Esophagus (tissue), 2 donors: Measurements from ENCODE around the gene SPATA13. TPM values are rescaled to one million over a fixed set of nuclear protein-coding genes. Genes with fewer than 3 reads are reported as not detected.
A peak's percentile ranks its signal among the peaks of the same experiment; 100 is the strongest.

ENCODE experiments used
- H3K27ac ChIP-seq, 2 donors: one replicate each; pipeline ENCODE4 v1.5.1; 2013; ENCODE audit warnings: low read depth in 2 of 2, mild to moderate bottlenecking in 2 of 2, inconsistent platforms in 1 of 2, low read length in 1 of 2, moderate library complexity in 1 of 2
- H3K27me3 ChIP-seq, 2 donors: one replicate each; pipeline ENCODE4 v1.6.1; 2013; ENCODE audit warnings: low read length in 2 of 2, control low read depth in 1 of 2, mild to moderate bottlenecking in 1 of 2; ENCODE audit not compliant: insufficient read depth in 2 of 2, control insufficient read depth in 1 of 2
- H3K36me3 ChIP-seq, 2 donors: one replicate each; pipeline ENCODE4 v1.6.1; 2013; ENCODE audit warnings: low read length in 1 of 2; ENCODE audit not compliant: control insufficient read depth in 2 of 2, insufficient read depth in 2 of 2
- H3K4me1 ChIP-seq, 2 donors: one replicate each; pipeline ENCODE4 v1.6.1; 2013; ENCODE audit warnings: low read length in 1 of 2; ENCODE audit not compliant: control insufficient read depth in 2 of 2, insufficient read depth in 2 of 2
- H3K4me3 ChIP-seq, 2 donors: one replicate each; pipeline ENCODE4 v1.5.1; 2013; ENCODE audit warnings: low read length in 2 of 2, mild to moderate bottlenecking in 2 of 2, low read depth in 1 of 2, moderate library complexity in 1 of 2
- H3K9me3 ChIP-seq, 2 donors: one replicate each; pipeline ENCODE4 v1.6.1; 2013; ENCODE audit warnings: mild to moderate bottlenecking in 2 of 2, low read depth in 1 of 2, low read length in 1 of 2, moderate library complexity in 1 of 2; ENCODE audit not compliant: control insufficient read depth in 2 of 2, insufficient read depth in 1 of 2
- WGBS, 2 donors: extraction: QIAGEN DNeasy Blood & Tissue Kit; methylation state at CpG; one replicate each; pipeline ENCODE4 v1.1.7; 2013; 5-methylcytosine and 5-hydroxymethylcytosine counted together
- polyA plus RNA-seq, 2 donors: library from polyadenylated mRNA; stranded (reverse); fragments of 200-250 nt; gene quantifications; one replicate each; pipeline ENCODE4 v1.2.3, GENCODE V29; 2013
- donor health status: healthy with polysubstance abuse.
- donor health status: Bipolar disorder and iron deficiency.

SPATA13 gene
- polyA plus RNA-seq, 2 donors = 1.8 to 3.8 TPM

GRCh38 chr13:24264976-24265375, 104.5 kb downstream of the SPATA13 start:
- 52 to 56% methylated on average over 8 of the region's 8 CpGs for WGBS, 2 donors
- Histone ChIP-seq H3K27ac (no peak overlapping the region), H3K36me3 (peaks cover 0 to 2% of the 10 kb centered on the region in 2 donors), H3K4me3 (no peak overlapping the region), H3K9me3 (no peaks in the 10 kb centered on the region), H3K4me1 (peaks cover 0 to 3% of the 10 kb centered on the region in 2 donors), H3K27me3 (no peaks in the 10 kb centered on the region)

- Histone ChIP-seq H3K27ac (peak overlapping the region in 1 of 2 donors; percentile 18), H3K4me1 (peaks cover 0 to 3% of the 10 kb centered on the region in 2 donors), H3K27me3 (no peaks in the 10 kb centered on the region), H3K4me3 (no peak overlapping the region), H3K9me3 (no peaks in the 10 kb centered on the region), H3K36me3 (peaks cover 0 to 2% of the 10 kb centered on the region in 2 donors)
- 92% methylated on average over 3 of the region's 3 CpGs for WGBS, 2 donors
Observed at GRCh38 chr13:24265453-24265852, 104.9 kb downstream of the SPATA13 start.

GRCh38 chr13:24267274-24267673, 106.8 kb downstream of the SPATA13 start:
- WGBS, 2 donors = 34 to 64% methylated on average over 3 of the region's 3 CpGs
- peaks cover 0 to 2% of the 10 kb centered on the region in 2 donors for H3K4me1 ChIP-seq

GRCh38 chr13:24267801-24268200, 107.3 kb downstream of the SPATA13 start:
- WGBS, 2 donors = 87 to 97% methylated on average over 2 of the region's 2 CpGs
- Histone ChIP-seq H3K27me3 (no peaks in the 10 kb centered on the region), H3K4me1 (peaks cover 0 to 4% of the 10 kb centered on the region in 2 donors), H3K9me3 (no peaks in the 10 kb centered on the region), H3K27ac (no peak overlapping the region), H3K36me3 (peaks cover 0 to 2% of the 10 kb centered on the region in 2 donors), H3K4me3 (no peak overlapping the region)

More at GRCh38 chr13:24267274-24267673, 106.8 kb downstream of the SPATA13 start:
- Histone ChIP-seq H3K27me3 (no peaks in the 10 kb centered on the region), H3K4me3 (no peak overlapping the region), H3K36me3 (peaks cover 0 to 2% of the 10 kb centered on the region in 2 donors), H3K9me3 (no peaks in the 10 kb centered on the region), H3K27ac (peak overlapping the region; percentile 39 to 40)

GRCh38 chr13:24269821-24270220, 109.3 kb downstream of the SPATA13 start:
- Histone ChIP-seq H3K36me3 (peaks cover 0 to 2% of the 10 kb centered on the region in 2 donors), H3K9me3 (no peaks in the 10 kb centered on the region), H3K4me3 (no peak overlapping the region), H3K27me3 (no peaks in the 10 kb centered on the region), H3K4me1 (peaks cover 0 to 5% of the 10 kb centered on the region in 2 donors), H3K27ac (no peak overlapping the region)
- WGBS, 2 donors = 85 to 92% methylated on average over 4 of the region's 4 CpGs

GRCh38 chr13:24270639-24271141, 110.2 kb downstream of the SPATA13 start:
- Histone ChIP-seq H3K4me3 (peak overlapping the region in 1 of 2 donors; percentile 31), H3K27ac (peak overlapping the region; percentile 56 to 61), H3K4me1 (peaks cover 0 to 5% of the 10 kb centered on the region in 2 donors), H3K27me3 (no peaks in the 10 kb centered on the region), H3K9me3 (no peaks in the 10 kb centered on the region), H3K36me3 (no peaks in the 10 kb centered on the region)
- WGBS, 2 donors = 18 to 33% methylated on average over 10 of the region's 10 CpGs

- Histone ChIP-seq H3K4me3 (no peak overlapping the region), H3K4me1 (peaks cover 0 to 5% of the 10 kb centered on the region in 2 donors)
- 45 to 54% methylated on average over 1 of the region's 1 CpG for WGBS, 2 donors
Observed at GRCh38 chr13:24271231-24271600, 110.7 kb downstream of the SPATA13 start.

GRCh38 chr13:24271601-24272451, 111.3 kb downstream of the SPATA13 start:
- peaks cover 0 to 5% of the 10 kb centered on the region in 2 donors for H3K4me1 ChIP-seq
- no peaks in the 10 kb centered on the region for H3K36me3 ChIP-seq
- H3K27ac ChIP-seq = peak overlapping the region; percentile 83 to 85
- peak overlapping the region; percentile 43 to 48 for H3K4me3 ChIP-seq
- 11 to 15% methylated on average over 25 of the region's 25 CpGs for WGBS, 2 donors
- no peaks in the 10 kb centered on the region for H3K27me3 ChIP-seq
- H3K9me3 ChIP-seq = no peaks in the 10 kb centered on the region

More at GRCh38 chr13:24271231-24271600, 110.7 kb downstream of the SPATA13 start:
- Histone ChIP-seq H3K36me3 (no peaks in the 10 kb centered on the region), H3K27me3 (no peaks in the 10 kb centered on the region), H3K27ac (peak overlapping the region in 1 of 2 donors; percentile 83), H3K9me3 (no peaks in the 10 kb centered on the region)

GRCh38 chr13:24272452-24273161, 112.1 kb downstream of the SPATA13 start:
- Histone ChIP-seq H3K36me3 (no peaks in the 10 kb centered on the region), H3K27ac (peak overlapping the region; percentile 83 to 85), H3K4me3 (peak overlapping the region in 1 of 2 donors; percentile 48), H3K27me3 (no peaks in the 10 kb centered on the region), H3K9me3 (no peaks in the 10 kb centered on the region), H3K4me1 (peaks cover 0 to 5% of the 10 kb centered on the region in 2 donors)
- WGBS, 2 donors = 62 to 63% methylated on average over 18 of the region's 18 CpGs
